Rectal smooth muscle tissue (tissue), 1 donor: ENCODE results near the gene ZNF839.
A peak's percentile ranks its signal among the peaks of the same experiment; 100 is the strongest.
"Not testable (repeated sequence)": the region's sequence is repeated elsewhere in the genome, so short reads cannot be mapped to it uniquely, and the experiment has no call there.

Experiments used
- H3K27ac ChIP-seq: one replicate; pipeline ENCODE4 v1.7.0; 2013; ENCODE audit warnings: low read depth, low read length, inconsistent platforms
- H3K27me3 ChIP-seq: one replicate; pipeline ENCODE4 v1.7.0; 2013; ENCODE audit warnings: low read length; ENCODE audit not compliant: control insufficient read depth, insufficient read depth
- H3K36me3 ChIP-seq: one replicate; pipeline ENCODE4 v1.7.0; 2013; ENCODE audit warnings: low read length; ENCODE audit not compliant: control insufficient read depth, insufficient read depth
- H3K4me1 ChIP-seq: one replicate; pipeline ENCODE4 v1.7.0; 2013; ENCODE audit warnings: low read length; ENCODE audit not compliant: control insufficient read depth, insufficient read depth
- H3K4me3 ChIP-seq: one replicate; pipeline ENCODE4 v1.7.0; 2013; ENCODE audit warnings: low read length
- H3K9ac ChIP-seq: one replicate; pipeline ENCODE4 v1.7.0; 2013; ENCODE audit warnings: low read length

The ZNF839 gene

GRCh38 chr14:102292441-102292840 is 27.1 kb upstream of the ZNF839 start:
- Histone ChIP-seq H3K27ac (no peak overlapping the region), H3K36me3 (no peaks in the 10 kb centered on the region), H3K27me3 (no peaks in the 10 kb centered on the region), H3K4me1 (no peaks in the 10 kb centered on the region), H3K4me3 (no peak overlapping the region), H3K9ac (no peak overlapping the region)

GRCh38 chr14:102293781-102294180 is 25.8 kb upstream of the ZNF839 start:
- Histone ChIP-seq H3K9ac (no peak overlapping the region), H3K4me1 (no peaks in the 10 kb centered on the region), H3K27ac (no peak overlapping the region), H3K4me3 (no peak overlapping the region), H3K27me3 (no peaks in the 10 kb centered on the region), H3K36me3 (no peaks in the 10 kb centered on the region)

GRCh38 chr14:102295270-102295669 is 24.3 kb upstream of the ZNF839 start:
- Histone ChIP-seq H3K9ac (no peak overlapping the region), H3K4me1 (no peaks in the 10 kb centered on the region), H3K4me3 (no peak overlapping the region), H3K27me3 (no peaks in the 10 kb centered on the region), H3K36me3 (no peaks in the 10 kb centered on the region), H3K27ac (no peak overlapping the region)

GRCh38 chr14:102297436-102298170 is 21.9 kb upstream of the ZNF839 start:
- H3K4me3 ChIP-seq = no peak overlapping the region
- no peak overlapping the region for H3K27ac ChIP-seq
- no peaks in the 10 kb centered on the region for H3K27me3 ChIP-seq
- no peaks in the 10 kb centered on the region for H3K36me3 ChIP-seq
- H3K9ac ChIP-seq = no peak overlapping the region
- no peaks in the 10 kb centered on the region for H3K4me1 ChIP-seq

- not testable (repeated sequence) for H3K4me1 ChIP-seq, H3K4me3 ChIP-seq, H3K9ac ChIP-seq, H3K27me3 ChIP-seq, H3K36me3 ChIP-seq, H3K27ac ChIP-seq
Observed at GRCh38 chr14:102298303-102299070, 21.1 kb upstream of the ZNF839 start.

GRCh38 chr14:102303664-102304063 is 15.9 kb upstream of the ZNF839 start:
- H3K4me3 ChIP-seq = no peak overlapping the region
- H3K9ac ChIP-seq = no peak overlapping the region

GRCh38 chr14:102304611-102305506 is 14.7 kb upstream of the ZNF839 start, which contains the start of gene MOK:
MOK (minus strand) TSS chr14:102305164; CDS start chr14:102304968, 196 bp downstream.
- Histone ChIP-seq H3K27me3 (no peaks in the 10 kb centered on the region), H3K9ac (peak within 1 kb of the TSS; percentile 16), H3K4me3 (peak within 1 kb of the TSS; percentile 95), H3K27ac (peak within 1 kb of the TSS; percentile 32), H3K4me1 (peaks cover 2% of the 10 kb centered on the region), H3K36me3 (no peaks in the 10 kb centered on the region)

More at GRCh38 chr14:102303664-102304063, 15.9 kb upstream of the ZNF839 start:
- H3K36me3 ChIP-seq = no peaks in the 10 kb centered on the region
- H3K4me1 ChIP-seq = peaks cover 2% of the 10 kb centered on the region
- no peak overlapping the region for H3K27ac ChIP-seq
- no peaks in the 10 kb centered on the region for H3K27me3 ChIP-seq

GRCh38 chr14:102314242-102315011 is 5.1 kb upstream of the ZNF839 start:
- no peaks in the 10 kb centered on the region for H3K36me3 ChIP-seq
- no peak overlapping the region for H3K27ac ChIP-seq
- peak overlapping the region; percentile 74 for H3K4me3 ChIP-seq
- peaks cover 3% of the 10 kb centered on the region for H3K4me1 ChIP-seq
- H3K9ac ChIP-seq = peak overlapping the region; percentile 25
- no peaks in the 10 kb centered on the region for H3K27me3 ChIP-seq

GRCh38 chr14:102315121-102315520 is 4.4 kb upstream of the ZNF839 start:
- Histone ChIP-seq H3K36me3 (no peaks in the 10 kb centered on the region), H3K4me1 (peaks cover 3% of the 10 kb centered on the region), H3K4me3 (no peak overlapping the region), H3K27ac (no peak overlapping the region), H3K27me3 (no peaks in the 10 kb centered on the region), H3K9ac (no peak overlapping the region)

- H3K36me3 ChIP-seq = no peaks in the 10 kb centered on the region
- no peaks in the 10 kb centered on the region for H3K27me3 ChIP-seq
- peak overlapping the region; percentile 46 for H3K27ac ChIP-seq
- peaks cover 8% of the 10 kb centered on the region for H3K4me1 ChIP-seq
- no peak overlapping the region for H3K9ac ChIP-seq
- peak overlapping the region; percentile 74 for H3K4me3 ChIP-seq
Observed at GRCh38 chr14:102316338-102316742, 3.2 kb upstream of the ZNF839 start.

GRCh38 chr14:102316743-102317563 is 2.6 kb upstream of the ZNF839 start:
- Histone ChIP-seq H3K36me3 (no peaks in the 10 kb centered on the region), H3K27ac (peak overlapping the region; percentile 46), H3K27me3 (no peaks in the 10 kb centered on the region), H3K9ac (no peak overlapping the region), H3K4me3 (peak overlapping the region; percentile 74), H3K4me1 (peaks cover 8% of the 10 kb centered on the region)
